Osteocyte (in vitro differentiated cells): ENCODE data around the gene CNIH4. TPM values are rescaled to one million over a fixed set of nuclear protein-coding genes. Genes with fewer than 3 reads are reported as not detected.

Source experiments
- DNase-seq: peaks from one replicate; pipeline ENCODE4 v3.0.0; 2021; ENCODE audit warnings: mixed read lengths; ENCODE audit not compliant: unreplicated experiment; ENCODE audit errors: extremely low spot score
- H3K27ac Mint-ChIP-seq: one replicate; pipeline ENCODE4 v1.8.0; 2021; ENCODE audit warnings: mild to moderate bottlenecking, mixed read lengths; ENCODE audit not compliant: unreplicated experiment
- H3K27me3 Mint-ChIP-seq: one replicate; pipeline ENCODE4 v1.8.0; 2021; ENCODE audit warnings: mixed read lengths; ENCODE audit not compliant: unreplicated experiment
- H3K36me3 Mint-ChIP-seq: one replicate; pipeline ENCODE4 v1.8.0; 2021; ENCODE audit warnings: mixed read lengths; ENCODE audit not compliant: unreplicated experiment
- H3K4me1 Mint-ChIP-seq: one replicate; pipeline ENCODE4 v1.8.0; 2021; ENCODE audit warnings: mixed read lengths; ENCODE audit not compliant: unreplicated experiment
- H3K4me3 Mint-ChIP-seq: one replicate; pipeline ENCODE4 v1.8.0; 2021; ENCODE audit warnings: mild to moderate bottlenecking, moderate library complexity, mixed read lengths; ENCODE audit not compliant: unreplicated experiment
- H3K9me3 Mint-ChIP-seq: one replicate; pipeline ENCODE4 v1.8.0; 2021; ENCODE audit warnings: mixed read lengths; ENCODE audit not compliant: unreplicated experiment
- total RNA-seq: library from RNA; stranded (reverse); gene quantifications from 2 replicates; pipeline ENCODE4 v1.2.1, GENCODE V29; 2021
- TF ChIP-seq, protein P1 (sequence below): fragments of 200-600 bp; sonication (generic); IDR thresholded peaks from 2 replicates; pipeline ENCODE4 v1.5.0; 2021; ENCODE audit warnings: antibody characterized with exemption, mild to moderate bottlenecking, moderate library complexity

Gene CNIH4
- total RNA-seq, 1 donor from 2014 or later: 54.8 TPM

DNA sequence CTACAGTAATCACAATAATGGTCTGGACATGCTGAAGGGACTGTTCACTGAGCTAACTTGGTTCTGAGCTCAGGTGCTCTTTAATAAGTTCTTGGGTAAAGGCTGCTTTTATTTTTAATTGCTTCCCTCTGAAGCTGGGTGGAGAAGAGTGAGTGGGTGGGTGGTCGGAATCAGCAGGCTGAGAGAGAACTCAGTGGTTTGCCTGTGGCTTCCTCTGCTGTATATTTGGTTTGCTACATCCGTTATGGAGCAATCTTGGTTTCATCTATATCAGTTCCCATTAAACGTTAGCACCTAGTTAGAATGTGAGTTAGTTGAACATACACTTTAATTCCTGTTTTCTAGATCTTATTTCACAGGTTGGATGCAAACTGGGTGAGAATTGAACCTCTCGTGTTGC is 23.3 kb downstream of the CNIH4 start:
- H3K36me3 Mint-ChIP-seq: peaks cover 26% of the 10 kb centered on the region
- H3K4me3 Mint-ChIP-seq: no peak overlapping the region
- TF ChIP-seq, protein P1, sequence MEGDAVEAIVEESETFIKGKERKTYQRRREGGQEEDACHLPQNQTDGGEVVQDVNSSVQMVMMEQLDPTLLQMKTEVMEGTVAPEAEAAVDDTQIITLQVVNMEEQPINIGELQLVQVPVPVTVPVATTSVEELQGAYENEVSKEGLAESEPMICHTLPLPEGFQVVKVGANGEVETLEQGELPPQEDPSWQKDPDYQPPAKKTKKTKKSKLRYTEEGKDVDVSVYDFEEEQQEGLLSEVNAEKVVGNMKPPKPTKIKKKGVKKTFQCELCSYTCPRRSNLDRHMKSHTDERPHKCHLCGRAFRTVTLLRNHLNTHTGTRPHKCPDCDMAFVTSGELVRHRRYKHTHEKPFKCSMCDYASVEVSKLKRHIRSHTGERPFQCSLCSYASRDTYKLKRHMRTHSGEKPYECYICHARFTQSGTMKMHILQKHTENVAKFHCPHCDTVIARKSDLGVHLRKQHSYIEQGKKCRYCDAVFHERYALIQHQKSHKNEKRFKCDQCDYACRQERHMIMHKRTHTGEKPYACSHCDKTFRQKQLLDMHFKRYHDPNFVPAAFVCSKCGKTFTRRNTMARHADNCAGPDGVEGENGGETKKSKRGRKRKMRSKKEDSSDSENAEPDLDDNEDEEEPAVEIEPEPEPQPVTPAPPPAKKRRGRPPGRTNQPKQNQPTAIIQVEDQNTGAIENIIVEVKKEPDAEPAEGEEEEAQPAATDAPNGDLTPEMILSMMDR: no peak
- DNase-seq: no peak
- H3K27me3 Mint-ChIP-seq: no peaks in the 10 kb centered on the region
- peak overlapping the region; percentile 4 for H3K27ac Mint-ChIP-seq
- peaks cover 10% of the 10 kb centered on the region for H3K4me1 Mint-ChIP-seq
- H3K9me3 Mint-ChIP-seq: no peaks in the 10 kb centered on the region

DNA sequence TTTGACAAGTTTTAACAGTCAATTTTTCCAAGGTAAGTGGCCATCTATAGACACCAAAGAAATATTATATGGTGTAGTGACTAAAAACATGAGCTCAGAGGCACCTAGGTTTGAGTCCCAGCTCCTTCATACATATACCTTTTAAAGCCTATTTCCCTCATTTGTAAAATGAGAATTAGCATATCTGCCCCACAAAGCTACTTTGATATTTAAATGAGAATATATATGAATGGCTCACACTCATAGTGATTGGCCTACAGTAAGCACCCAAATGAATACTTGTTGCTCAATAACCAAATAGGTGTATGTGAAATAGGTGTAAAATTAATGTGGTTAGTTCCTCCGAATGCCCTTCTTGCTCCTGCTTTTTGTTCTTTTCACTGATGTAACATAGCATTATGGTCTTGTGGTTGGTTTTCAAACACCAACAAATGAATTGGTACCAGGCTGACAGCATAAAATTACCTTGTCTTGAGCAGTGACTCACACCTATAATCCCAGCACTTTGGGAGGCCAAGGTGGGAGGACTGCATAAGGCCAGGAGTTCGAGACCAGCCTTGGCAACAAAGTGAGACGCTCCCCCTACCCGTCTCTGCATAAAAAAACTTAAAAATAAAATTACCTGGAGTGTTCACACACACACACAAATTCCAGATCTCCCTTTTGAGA is 25.3 kb downstream of the CNIH4 start:
- no peak overlapping the region for H3K4me3 Mint-ChIP-seq
- peaks cover 29% of the 10 kb centered on the region for H3K36me3 Mint-ChIP-seq
- peaks cover 14% of the 10 kb centered on the region for H3K4me1 Mint-ChIP-seq
- TF ChIP-seq, protein P1: no peak
- H3K27me3 Mint-ChIP-seq: no peaks in the 10 kb centered on the region
- H3K27ac Mint-ChIP-seq: no peak overlapping the region
- no peak for DNase-seq
- H3K9me3 Mint-ChIP-seq: no peaks in the 10 kb centered on the region

DNA sequence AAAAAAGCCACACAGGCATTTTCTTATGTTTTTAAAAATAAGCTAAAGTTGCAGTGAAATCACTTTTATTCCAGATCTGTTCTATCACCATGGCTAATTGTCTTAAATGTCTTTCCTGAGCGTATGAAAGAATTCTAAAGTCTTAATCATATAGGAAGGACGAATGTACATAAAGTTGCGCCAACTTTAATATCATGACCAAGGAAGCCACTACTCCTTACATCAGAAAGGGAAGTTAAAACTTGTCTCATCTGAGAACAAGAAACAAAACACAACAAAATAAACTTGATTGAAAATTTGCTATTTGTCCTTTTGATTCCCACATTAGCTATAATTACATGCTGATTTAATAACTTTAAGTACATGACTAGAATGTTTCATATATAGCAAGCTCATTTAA is 26.5 kb downstream of the CNIH4 start:
- no peak for DNase-seq
- peaks cover 13% of the 10 kb centered on the region for H3K4me1 Mint-ChIP-seq
- no peaks in the 10 kb centered on the region for H3K9me3 Mint-ChIP-seq
- no peak overlapping the region for H3K4me3 Mint-ChIP-seq
- H3K27ac Mint-ChIP-seq: no peak overlapping the region
- peaks cover 29% of the 10 kb centered on the region for H3K36me3 Mint-ChIP-seq
- TF ChIP-seq, protein P1: no peak
- no peaks in the 10 kb centered on the region for H3K27me3 Mint-ChIP-seq

DNA sequence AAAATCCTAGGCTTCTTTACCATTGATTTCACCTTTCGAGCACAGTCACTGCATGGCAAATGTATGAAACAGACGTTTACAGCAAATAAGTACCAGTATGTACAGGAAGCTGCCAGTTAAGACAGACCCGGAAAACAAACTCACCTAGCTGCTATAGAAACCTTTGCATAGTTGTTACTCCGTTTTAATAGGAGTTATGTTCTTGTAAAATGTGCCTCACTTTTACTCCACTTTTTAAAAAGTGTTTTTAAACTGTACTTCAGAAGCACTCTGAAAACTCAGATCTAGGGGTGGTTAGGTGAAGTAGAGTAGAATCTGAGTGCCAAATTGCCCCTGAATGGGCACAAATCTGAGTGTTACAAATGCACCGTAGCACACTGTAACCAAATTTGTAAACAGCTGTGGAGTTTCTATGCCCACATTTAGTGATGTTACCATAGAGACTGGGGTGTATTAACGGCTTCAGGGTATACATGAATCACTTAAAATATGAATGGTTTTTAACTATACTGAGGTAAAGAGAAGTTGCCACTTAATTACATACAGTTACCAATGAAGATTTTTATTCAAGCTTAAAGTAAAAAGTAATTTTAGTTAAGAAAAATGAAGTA is 30.7 kb downstream of the CNIH4 start:
- no peak for DNase-seq
- Mint-ChIP-seq H3K9me3 (no peaks in the 10 kb centered on the region), H3K4me3 (no peak overlapping the region), H3K36me3 (peaks cover 54% of the 10 kb centered on the region), H3K27me3 (no peaks in the 10 kb centered on the region), H3K27ac (peak overlapping the region; percentile 28), H3K4me1 (peaks cover 14% of the 10 kb centered on the region)
- TF ChIP-seq, protein P1: no peak

DNA sequence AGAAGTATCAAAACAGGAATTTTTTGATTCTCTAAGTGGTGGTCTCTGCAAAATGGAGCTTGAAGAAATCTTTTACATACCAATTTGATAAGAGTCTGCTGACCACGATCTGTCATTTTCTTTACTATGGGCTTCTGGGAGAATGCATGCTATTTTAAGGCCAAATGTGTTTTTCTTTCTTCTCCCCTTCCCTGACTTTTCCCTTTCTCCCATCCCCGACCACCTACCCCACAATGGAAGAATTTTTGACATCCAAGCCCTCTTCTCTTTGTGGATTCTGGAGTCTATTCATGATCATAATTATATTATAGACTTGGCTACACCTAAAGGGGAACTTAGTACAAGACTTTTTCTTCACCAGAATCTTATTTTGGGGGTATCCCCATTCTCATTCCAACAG is 31.3 kb downstream of the CNIH4 start:
- H3K4me3 Mint-ChIP-seq: no peak overlapping the region

More for the DNA sequence above, 31.3 kb downstream of the CNIH4 start:
- Mint-ChIP-seq H3K27ac (peak overlapping the region; percentile 11), H3K36me3 (peaks cover 59% of the 10 kb centered on the region), H3K27me3 (no peaks in the 10 kb centered on the region), H3K4me1 (peaks cover 14% of the 10 kb centered on the region), H3K9me3 (no peaks in the 10 kb centered on the region)
- TF ChIP-seq, protein P1: no peak
- no peak for DNase-seq
